WTC11 (cell line): ENCODE results near the gene RPL37. TPM values are rescaled to one million over a fixed set of nuclear protein-coding genes. Genes with fewer than 3 reads are reported as not detected.
"Not testable (repeated sequence)": the region's sequence is repeated elsewhere in the genome, so short reads cannot be mapped to it uniquely, and the experiment has no call there.

Source experiments
- ATAC-seq: fragments of 200-7000 bp; cut with Tn5 transposase; 2 replicates; pipeline ENCODE4 v1.10.0; 2021; ENCODE audit warnings: mild to moderate bottlenecking, moderate library complexity
- CTCF ChIA-PET: fragments of 300-600 bp; sonication (Branson Sonifier 250); formaldehyde crosslinking; loops from one replicate; lab custom pipeline; 2021; ENCODE audit warnings: antibody characterized with exemption; lab: Charles Lee
- POLR2A ChIA-PET: fragments of 350-600 bp; sonication (Branson Sonifier 250); formaldehyde crosslinking; loops from one replicate; lab custom pipeline; 2021; ENCODE audit warnings: antibody characterized with exemption; lab: Charles Lee
- DNase-seq: peaks from one replicate; pipeline ENCODE4 v3.0.0; 2021; ENCODE audit warnings: low spot score
- H3K27ac Mint-ChIP-seq: 2 replicates; pipeline ENCODE4 v1.8.0; 2021; ENCODE audit warnings: mixed read lengths
- H3K27me3 Mint-ChIP-seq: 2 replicates; pipeline ENCODE4 v1.8.0; 2021; ENCODE audit warnings: low read depth, mild to moderate bottlenecking, moderate library complexity, mixed read lengths
- H3K36me3 Mint-ChIP-seq: 2 replicates; pipeline ENCODE4 v1.8.0; 2021; ENCODE audit warnings: mixed read lengths
- H3K4me1 Mint-ChIP-seq: 2 replicates; pipeline ENCODE4 v1.8.0; 2022; ENCODE audit warnings: mixed read lengths
- H3K4me3 Mint-ChIP-seq: 2 replicates; pipeline ENCODE4 v1.8.0; 2021; ENCODE audit warnings: mild to moderate bottlenecking, moderate library complexity, mixed read lengths
- H3K9me3 Mint-ChIP-seq: 2 replicates; pipeline ENCODE4 v1.8.0; 2021; ENCODE audit warnings: mixed read lengths
- E2F1 ChIP-seq: sonication (generic); formaldehyde crosslinking; IDR thresholded peaks from 2 replicates; pipeline ENCODE4 v1.8.0; 2022; ENCODE audit warnings: mild to moderate bottlenecking, missing genetic modification reagents
- E2F4 ChIP-seq: sonication (generic); formaldehyde crosslinking; IDR thresholded peaks from 2 replicates; pipeline ENCODE4 v1.8.1; 2022; ENCODE audit warnings: low read depth, mild to moderate bottlenecking, moderate library complexity, missing genetic modification reagents, borderline replicate concordance
- EMX1 ChIP-seq: fragments of 250-450 bp; sonication (Bioruptor Pico); IDR thresholded peaks from 2 replicates; pipeline ENCODE4 v1.8.0; 2021; ENCODE audit warnings: mild to moderate bottlenecking
- FOXP4 ChIP-seq: sonication (generic); formaldehyde crosslinking; IDR thresholded peaks from 2 replicates; pipeline ENCODE4 v1.8.0; 2022; ENCODE audit warnings: mild to moderate bottlenecking, missing genetic modification reagents
- GABPB1 ChIP-seq: sonication (generic); formaldehyde crosslinking; IDR thresholded peaks from 2 replicates; pipeline ENCODE4 v1.8.1; 2023; ENCODE audit warnings: mild to moderate bottlenecking, missing genetic modification reagents
- JAZF1 ChIP-seq: fragments of 250-450 bp; sonication (Bioruptor Pico); IDR thresholded peaks from 2 replicates; pipeline ENCODE4 v1.9.0; 2021; ENCODE audit warnings: moderate library complexity, mild to moderate bottlenecking, inconsistent platforms
- MXD4 ChIP-seq: fragments of 250-450 bp; sonication (Bioruptor Pico); IDR thresholded peaks from 2 replicates; pipeline ENCODE4 v1.8.0; 2021; ENCODE audit warnings: mild to moderate bottlenecking, moderate library complexity, borderline replicate concordance
- MYBL2 ChIP-seq: sonication (generic); formaldehyde crosslinking; IDR thresholded peaks from 2 replicates; pipeline ENCODE4 v1.8.1; 2023; ENCODE audit warnings: mild to moderate bottlenecking, moderate library complexity, missing genetic modification reagents
- STAT6 ChIP-seq: sonication (generic); formaldehyde crosslinking; conservative IDR thresholded peaks from 2 replicates; pipeline ENCODE4 v1.8.1; 2023; ENCODE audit warnings: mild to moderate bottlenecking, low read depth, missing genetic modification reagents, moderate library complexity
- TCF7 ChIP-seq: sonication (generic); formaldehyde crosslinking; IDR thresholded peaks from 2 replicates; pipeline ENCODE4 v1.8.0; 2022; ENCODE audit warnings: mild to moderate bottlenecking, low read depth, missing genetic modification reagents, moderate library complexity
- ZNF281 ChIP-seq: sonication (generic); formaldehyde crosslinking; IDR thresholded peaks from 2 replicates; pipeline ENCODE4 v1.8.0; 2023; ENCODE audit warnings: mild to moderate bottlenecking, missing genetic modification reagents
- ZNF317 ChIP-seq: sonication (generic); formaldehyde crosslinking; IDR thresholded peaks from 2 replicates; pipeline ENCODE4 v1.8.1; 2023; ENCODE audit warnings: low read depth, mild to moderate bottlenecking, moderate library complexity, missing genetic modification reagents, borderline replicate concordance
- total RNA-seq: library from RNA; stranded (reverse); gene quantifications from 3 replicates; pipeline ENCODE4 v1.2.3, GENCODE V29; 2021
- TF ChIP-seq, protein P1 (sequence below): sonication (generic); formaldehyde crosslinking; IDR thresholded peaks from 2 replicates; pipeline ENCODE4 v1.8.0; 2022; ENCODE audit warnings: mild to moderate bottlenecking, missing genetic modification reagents

Gene RPL37
- total RNA-seq, 1 experiment from 2014 or later, result 1,405 TPM

DNA sequence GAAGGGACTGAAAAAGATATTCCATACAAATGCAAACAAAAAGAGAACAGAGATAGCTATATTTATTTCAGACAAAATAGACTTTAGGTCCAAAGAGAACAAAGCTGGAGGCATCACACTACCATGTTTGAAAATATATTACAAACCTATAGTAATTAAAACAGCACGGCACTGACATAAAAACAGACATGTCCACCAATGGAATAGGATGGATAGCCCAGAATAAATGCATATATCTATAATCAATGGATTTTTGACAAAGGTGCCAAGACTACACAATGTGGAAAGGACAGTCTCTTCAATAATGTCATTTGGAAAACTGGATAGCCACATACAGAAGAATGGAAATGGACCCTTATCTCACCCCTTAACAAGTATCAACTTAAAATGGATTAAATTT lies 47.0 kb downstream of the RPL37 start (continued):
- TF ChIP-seq JAZF1 (CRISPR knock-in tag), result no peak
- TF ChIP-seq MXD4 (CRISPR knock-in tag), result no peak
- no peak for TF ChIP-seq STAT6 (CRISPR knock-in tag)
- TF ChIP-seq, protein P1, sequence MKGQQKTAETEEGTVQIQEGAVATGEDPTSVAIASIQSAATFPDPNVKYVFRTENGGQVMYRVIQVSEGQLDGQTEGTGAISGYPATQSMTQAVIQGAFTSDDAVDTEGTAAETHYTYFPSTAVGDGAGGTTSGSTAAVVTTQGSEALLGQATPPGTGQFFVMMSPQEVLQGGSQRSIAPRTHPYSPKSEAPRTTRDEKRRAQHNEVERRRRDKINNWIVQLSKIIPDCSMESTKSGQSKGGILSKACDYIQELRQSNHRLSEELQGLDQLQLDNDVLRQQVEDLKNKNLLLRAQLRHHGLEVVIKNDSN (CRISPR knock-in tag), result no peak
- TF ChIP-seq E2F4, result no peak
- TF ChIP-seq GABPB1 (CRISPR knock-in tag), result no peak
- TF ChIP-seq E2F1 (CRISPR knock-in tag), result no peak
- TF ChIP-seq, all 79 proteins: peak for 0

DNA sequence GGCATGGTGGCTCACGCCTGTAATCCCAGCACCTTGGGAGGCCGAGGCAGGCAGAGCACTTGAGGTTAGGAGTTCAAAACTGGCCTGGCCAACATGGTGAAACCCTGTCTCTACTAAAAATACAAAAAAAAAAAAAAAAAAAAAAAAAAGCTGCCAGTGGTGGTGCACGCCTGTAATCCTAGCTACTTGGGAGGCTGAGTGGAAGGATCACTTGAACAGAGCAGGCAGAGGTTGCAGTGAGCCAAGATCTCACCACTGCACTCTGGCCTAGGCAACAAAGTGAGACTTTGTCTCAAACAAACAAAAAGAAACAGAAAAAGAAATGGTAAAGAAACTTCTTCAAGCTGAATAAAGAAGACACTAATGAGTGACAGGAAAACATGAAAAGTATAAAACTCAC lies 48.4 kb downstream of the RPL37 start:
- H3K27ac Mint-ChIP-seq, H3K4me3 Mint-ChIP-seq, ATAC-seq, CTCF ChIA-PET, H3K27me3 Mint-ChIP-seq, DNase-seq: not testable (repeated sequence)
- POLR2A ChIA-PET, result interaction anchor here (0.7 kb wide), 1 partner anchor 990 kb away, joined by 6 read pairs; no protein-coding TSS in a partner anchor
- H3K36me3 Mint-ChIP-seq, result peaks cover 21% of the 10 kb centered on the region
- peaks cover 10% of the 10 kb centered on the region for H3K9me3 Mint-ChIP-seq
- peaks cover 10% of the 10 kb centered on the region for H3K4me1 Mint-ChIP-seq

GRCh38 chr5:40784916-40785315 lies 50.1 kb downstream of the RPL37 start:
- Mint-ChIP-seq H3K4me3 (no peak overlapping the region), H3K4me1 (peaks cover 7% of the 10 kb centered on the region; the same call in 1 of the 2 replicates), H3K27ac (no peak overlapping the region), H3K27me3 (no peaks in the 10 kb centered on the region), H3K36me3 (peaks cover 21% of the 10 kb centered on the region), H3K9me3 (peaks cover 10% of the 10 kb centered on the region)
- no peak for TF ChIP-seq MYBL2 (CRISPR knock-in tag)
- no peak for TF ChIP-seq JAZF1 (CRISPR knock-in tag)
- no peak for TF ChIP-seq ZNF317 (CRISPR knock-in tag)
- TF ChIP-seq EMX1 (CRISPR knock-in tag), result no peak
- TF ChIP-seq FOXP4, result no peak
- no peak for TF ChIP-seq TCF7
- TF ChIP-seq ZNF281 (CRISPR knock-in tag), result no peak
- DNase-seq (no peak), ATAC-seq (no peak)
- CTCF ChIA-PET, result no interaction called here
- POLR2A ChIA-PET, result no interaction called here
